Glutamatergic neuron (in vitro differentiated cells): ENCODE measurements around the gene CD34. TPM values are rescaled to one million over a fixed set of nuclear protein-coding genes. Genes with fewer than 3 reads are reported as not detected.
"Not testable (repeated sequence)": the region's sequence is repeated elsewhere in the genome, so short reads cannot be mapped to it uniquely, and the experiment has no call there.

Experiments
- DNase-seq: peaks from one replicate; pipeline ENCODE4 v3.0.0; 2022
- H3K27ac Mint-ChIP-seq: one replicate; pipeline ENCODE4 v1.8.0; 2020; ENCODE audit warnings: mild to moderate bottlenecking, mixed read lengths, inconsistent platforms; ENCODE audit not compliant: unreplicated experiment
- H3K27me3 Mint-ChIP-seq: one replicate; pipeline ENCODE4 v1.8.0; 2020; ENCODE audit warnings: mild to moderate bottlenecking, moderate library complexity, mixed read lengths, inconsistent platforms; ENCODE audit not compliant: unreplicated experiment
- H3K36me3 Mint-ChIP-seq: one replicate; pipeline ENCODE4 v1.8.0; 2020; ENCODE audit warnings: mild to moderate bottlenecking, mixed read lengths, inconsistent platforms; ENCODE audit not compliant: unreplicated experiment
- H3K4me1 Mint-ChIP-seq: one replicate; pipeline ENCODE4 v1.8.0; 2020; ENCODE audit warnings: mild to moderate bottlenecking, low read depth, mixed read lengths, inconsistent platforms; ENCODE audit not compliant: unreplicated experiment
- H3K4me3 Mint-ChIP-seq: one replicate; pipeline ENCODE4 v1.8.0; 2020; ENCODE audit warnings: mild to moderate bottlenecking, mixed read lengths, inconsistent platforms; ENCODE audit not compliant: unreplicated experiment
- H3K9me3 Mint-ChIP-seq: one replicate; pipeline ENCODE4 v1.8.0; 2020; ENCODE audit warnings: mild to moderate bottlenecking, moderate library complexity, mixed read lengths, inconsistent platforms; ENCODE audit not compliant: unreplicated experiment
- CTCF ChIP-seq: fragments of 200-600 bp; sonication (generic); IDR thresholded peaks from one replicate; pipeline ENCODE4 v1.5.0; 2021; ENCODE audit not compliant: partially characterized antibody, unreplicated experiment
- total RNA-seq: library from RNA; stranded (reverse); fragmentation: NEBNext Ultra II Directional; extraction: Animal tissue kit (Norgen Biotek cat#: 25700); gene quantifications from one replicate; pipeline ENCODE4 v1.2.1, GENCODE V29; 2021; ENCODE audit not compliant: unreplicated experiment

The CD34 gene
- total RNA-seq, 1 donor from 2014 or later = 0.20 TPM

GRCh38 chr1:207884266-207885029 lies 26.5 kb downstream of the CD34 start:
- Mint-ChIP-seq H3K27ac (no peak overlapping the region), H3K9me3 (peaks cover 1% of the 10 kb centered on the region), H3K27me3 (peaks cover 1% of the 10 kb centered on the region), H3K36me3 (no peaks in the 10 kb centered on the region), H3K4me3 (no peak overlapping the region), H3K4me1 (no peaks in the 10 kb centered on the region)
- TF ChIP-seq CTCF = no peak
- DNase-seq = no peak

- no peak overlapping the region for H3K27ac Mint-ChIP-seq
- H3K4me1 Mint-ChIP-seq = no peaks in the 10 kb centered on the region
- no peak for DNase-seq
- no peak for TF ChIP-seq CTCF
- no peaks in the 10 kb centered on the region for H3K36me3 Mint-ChIP-seq
- H3K9me3 Mint-ChIP-seq = peaks cover 1% of the 10 kb centered on the region
- no peak overlapping the region for H3K4me3 Mint-ChIP-seq
- H3K27me3 Mint-ChIP-seq = peaks cover under 1% of the 10 kb centered on the region
Observed at GRCh38 chr1:207883660-207884250, 27.2 kb downstream of the CD34 start.

- Mint-ChIP-seq H3K27me3 (no peaks in the 10 kb centered on the region), H3K27ac (no peak overlapping the region), H3K36me3 (no peaks in the 10 kb centered on the region), H3K4me1 (no peaks in the 10 kb centered on the region), H3K9me3 (peaks cover 1% of the 10 kb centered on the region), H3K4me3 (no peak overlapping the region)
- no peak for DNase-seq
- TF ChIP-seq CTCF = no peak
Observed at GRCh38 chr1:207883104-207883651, 27.7 kb downstream of the CD34 start.

- Mint-ChIP-seq H3K27me3 (no peaks in the 10 kb centered on the region), H3K4me3 (no peak overlapping the region)
- no peak for TF ChIP-seq CTCF
Observed at GRCh38 chr1:207882692-207883091, 28.2 kb downstream of the CD34 start.

GRCh38 chr1:207878939-207879338 lies 32.0 kb downstream of the CD34 start:
- H3K36me3 Mint-ChIP-seq = no peaks in the 10 kb centered on the region
- H3K4me1 Mint-ChIP-seq = no peaks in the 10 kb centered on the region
- TF ChIP-seq CTCF = no peak
- no peak overlapping the region for H3K27ac Mint-ChIP-seq
- H3K27me3 Mint-ChIP-seq = no peaks in the 10 kb centered on the region
- DNase-seq = no peak
- H3K9me3 Mint-ChIP-seq = no peaks in the 10 kb centered on the region
- H3K4me3 Mint-ChIP-seq = no peak overlapping the region

More at GRCh38 chr1:207882692-207883091, 28.2 kb downstream of the CD34 start:
- peaks cover 1% of the 10 kb centered on the region for H3K9me3 Mint-ChIP-seq
- H3K27ac Mint-ChIP-seq = no peak overlapping the region
- H3K4me1 Mint-ChIP-seq = no peaks in the 10 kb centered on the region
- no peaks in the 10 kb centered on the region for H3K36me3 Mint-ChIP-seq
- no peak for DNase-seq

- not testable (repeated sequence) for H3K4me3 Mint-ChIP-seq, H3K36me3 Mint-ChIP-seq, DNase-seq, H3K9me3 Mint-ChIP-seq, H3K27me3 Mint-ChIP-seq, H3K27ac Mint-ChIP-seq, H3K4me1 Mint-ChIP-seq
Observed at GRCh38 chr1:207877914-207878313, 33.0 kb downstream of the CD34 start.
